HCEC 1CT (cell line): ENCODE results near the gene AUTS2.

Experiments used
- DNase-seq: peaks from one replicate; pipeline ENCODE4 v3.0.0-alpha.2; 2017

AUTS2 gene

GRCh38 chr7:69959789-69960499 is 361.7 kb downstream of the AUTS2 start:
- no peak for DNase-seq

- no peak for DNase-seq
Observed at GRCh38 chr7:69961436-69961835, 363.2 kb downstream of the AUTS2 start.

- DNase-seq = no peak
Observed at GRCh38 chr7:69962186-69963065, 364.2 kb downstream of the AUTS2 start.

- DNase-seq = no peak
Observed at GRCh38 chr7:69963393-69963792, 365.1 kb downstream of the AUTS2 start.

- DNase-seq = no peak
Observed at GRCh38 chr7:69966766-69967591, 368.7 kb downstream of the AUTS2 start.

- DNase-seq = no peak
Observed at GRCh38 chr7:69967689-69968450, 369.6 kb downstream of the AUTS2 start.

- DNase-seq = no peak
Observed at GRCh38 chr7:69968969-69969556, 370.8 kb downstream of the AUTS2 start.

GRCh38 chr7:69981646-69982045 is 383.4 kb downstream of the AUTS2 start:
- no peak for DNase-seq

- DNase-seq = no peak
Observed at GRCh38 chr7:69982197-69982596, 383.9 kb downstream of the AUTS2 start.

- no peak for DNase-seq
Observed at GRCh38 chr7:69989551-69989950, 391.3 kb downstream of the AUTS2 start.

GRCh38 chr7:69992938-69993337 is 394.7 kb downstream of the AUTS2 start:
- no peak for DNase-seq

- DNase-seq = no peak
Observed at GRCh38 chr7:69994218-69994617, 395.9 kb downstream of the AUTS2 start.

GRCh38 chr7:69994886-69995542 is 396.7 kb downstream of the AUTS2 start:
- DNase-seq = no peak

- no peak for DNase-seq
Observed at GRCh38 chr7:69996121-69996520, 397.8 kb downstream of the AUTS2 start.

- DNase-seq = no peak
Observed at GRCh38 chr7:70000737-70001348, 402.6 kb downstream of the AUTS2 start.

GRCh38 chr7:70005480-70005879 is 407.2 kb downstream of the AUTS2 start:
- DNase-seq = no peak

GRCh38 chr7:70005891-70006260 is 407.6 kb downstream of the AUTS2 start:
- DNase-seq = no peak

GRCh38 chr7:70006261-70006920 is 408.1 kb downstream of the AUTS2 start:
- no peak for DNase-seq

GRCh38 chr7:70008466-70008865 is 410.2 kb downstream of the AUTS2 start:
- DNase-seq = no peak

- DNase-seq = no peak
Observed at GRCh38 chr7:70014472-70015177, 416.4 kb downstream of the AUTS2 start.
